GM19193 (cell line): ENCODE data around the gene CYP2W1.

Experiments used
- POLR2A ChIP-seq: IDR thresholded peaks from 4 replicates; pipeline ENCODE4 v1.6.1; 2011; ENCODE audit not compliant: insufficient read depth, insufficient read length; ENCODE audit errors: extremely low read depth

CYP2W1 gene

GRCh38 chr7:984361-985126 is 1.6 kb downstream of the CYP2W1 start:
- TF ChIP-seq POLR2A, result no peak

- no peak for TF ChIP-seq POLR2A
These were observed 2.1 kb downstream of the CYP2W1 start for GRCh38 chr7:985127-985416.

GRCh38 chr7:985915-986741 is 3.1 kb downstream of the CYP2W1 start:
- no peak for TF ChIP-seq POLR2A

- no peak for TF ChIP-seq POLR2A
These were observed 4.1 kb downstream of the CYP2W1 start for GRCh38 chr7:986766-987751.

GRCh38 chr7:987909-988308 is 4.9 kb downstream of the CYP2W1 start:
- TF ChIP-seq POLR2A, result no peak

GRCh38 chr7:988426-988911 is 5.5 kb downstream of the CYP2W1 start:
- TF ChIP-seq POLR2A, result no peak

GRCh38 chr7:988963-989529 is 6.1 kb downstream of the CYP2W1 start:
- TF ChIP-seq POLR2A, result no peak

- no peak for TF ChIP-seq POLR2A
These were observed 7.5 kb downstream of the CYP2W1 start for GRCh38 chr7:990352-990932.

GRCh38 chr7:990933-991728 is 8.2 kb downstream of the CYP2W1 start:
- no peak for TF ChIP-seq POLR2A

- no peak for TF ChIP-seq POLR2A
These were observed 9.0 kb downstream of the CYP2W1 start for GRCh38 chr7:991729-992656.

- TF ChIP-seq POLR2A, result no peak
These were observed 10.0 kb downstream of the CYP2W1 start for GRCh38 chr7:992709-993607.
